Measurements from ENCODE around the gene BLM. TPM values are rescaled to one million over a fixed set of nuclear protein-coding genes. Genes with fewer than 3 reads are reported as not detected.
A peak's percentile ranks its signal among the peaks of the same experiment; 100 is the strongest.
"Not testable (repeated sequence)": the region's sequence is repeated elsewhere in the genome, so short reads cannot be mapped to it uniquely, and the experiment has no call there.

BLM gene
- total RNA-seq, 1 donor = 1.4 TPM

DNA sequence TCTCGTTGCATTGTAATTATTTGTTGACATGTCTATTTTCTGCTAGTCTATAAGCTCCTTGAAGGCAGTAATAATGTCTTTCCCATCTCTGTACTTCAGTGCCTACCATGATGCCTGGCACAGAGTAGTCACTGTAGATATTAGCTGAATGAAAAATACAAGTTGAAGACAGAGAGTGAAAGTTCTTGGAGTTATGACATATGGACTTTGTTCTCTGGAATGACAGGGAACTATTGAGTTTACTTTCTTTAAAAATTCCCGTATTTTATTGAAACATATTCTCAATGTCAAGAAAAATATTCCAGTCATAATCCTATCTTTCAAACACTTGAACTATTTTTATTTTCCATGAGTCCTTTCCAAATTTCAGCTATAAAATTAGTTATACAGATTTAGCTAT, 3.0 kb downstream of the BLM start:
- Histone ChIP-seq H3K27me3 (ENCODE audit: insufficient read depth, low read length) (no peaks in the 10 kb centered on the region), H3K79me2 (ENCODE audit: insufficient read depth, low read length) (peaks cover 15% of the 10 kb centered on the region), H3K9me3 (ENCODE audit: low read depth, low read length) (no peaks in the 10 kb centered on the region), H3K27ac (ENCODE audit: low read depth, low read length) (no peak overlapping the region), H3K4me1 (ENCODE audit: insufficient read depth, low read length) (peaks cover 8% of the 10 kb centered on the region), H3K4me3 (ENCODE audit: insufficient read depth, low read length) (no peak overlapping the region), H3K36me3 (ENCODE audit: insufficient read depth, low read length) (no peaks in the 10 kb centered on the region), H2AFZ (ENCODE audit: low read length) (no peak overlapping the region), H3K4me2 (ENCODE audit: insufficient read depth, low read length) (no peak overlapping the region), H4K20me1 (ENCODE audit: insufficient read depth, low read length) (no peaks in the 10 kb centered on the region)
- peak; percentile 27 for DNase-seq (ENCODE audit: insufficient read length, low spot score, missing footprints)
- TF ChIP-seq, protein P1, sequence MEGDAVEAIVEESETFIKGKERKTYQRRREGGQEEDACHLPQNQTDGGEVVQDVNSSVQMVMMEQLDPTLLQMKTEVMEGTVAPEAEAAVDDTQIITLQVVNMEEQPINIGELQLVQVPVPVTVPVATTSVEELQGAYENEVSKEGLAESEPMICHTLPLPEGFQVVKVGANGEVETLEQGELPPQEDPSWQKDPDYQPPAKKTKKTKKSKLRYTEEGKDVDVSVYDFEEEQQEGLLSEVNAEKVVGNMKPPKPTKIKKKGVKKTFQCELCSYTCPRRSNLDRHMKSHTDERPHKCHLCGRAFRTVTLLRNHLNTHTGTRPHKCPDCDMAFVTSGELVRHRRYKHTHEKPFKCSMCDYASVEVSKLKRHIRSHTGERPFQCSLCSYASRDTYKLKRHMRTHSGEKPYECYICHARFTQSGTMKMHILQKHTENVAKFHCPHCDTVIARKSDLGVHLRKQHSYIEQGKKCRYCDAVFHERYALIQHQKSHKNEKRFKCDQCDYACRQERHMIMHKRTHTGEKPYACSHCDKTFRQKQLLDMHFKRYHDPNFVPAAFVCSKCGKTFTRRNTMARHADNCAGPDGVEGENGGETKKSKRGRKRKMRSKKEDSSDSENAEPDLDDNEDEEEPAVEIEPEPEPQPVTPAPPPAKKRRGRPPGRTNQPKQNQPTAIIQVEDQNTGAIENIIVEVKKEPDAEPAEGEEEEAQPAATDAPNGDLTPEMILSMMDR (IDR thresholded peaks at IDR 0.05; ENCODE audit: extremely low read depth, low read depth, low read length) = no peak

DNA sequence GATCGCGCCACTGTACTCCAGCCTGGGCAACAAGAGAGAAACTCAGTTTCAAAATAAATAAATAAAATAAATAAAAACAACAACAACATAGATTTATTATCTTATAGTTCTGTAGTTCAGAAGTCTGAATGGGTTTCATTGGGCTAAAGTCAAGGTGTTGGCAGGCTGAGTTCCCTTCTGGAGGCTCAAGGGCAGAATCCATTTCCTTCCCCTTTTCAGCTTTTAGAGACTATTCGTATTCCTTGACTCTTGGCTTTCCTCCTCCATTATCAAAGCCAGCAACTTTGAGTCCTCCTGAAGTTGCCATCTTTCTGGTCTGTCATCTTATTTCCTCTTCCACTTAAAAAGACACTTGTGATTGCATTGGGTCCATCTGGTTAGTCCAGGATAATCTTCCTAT, 12.1 kb downstream of the BLM start:
- H3K27ac ChIP-seq (ENCODE audit: low read depth, low read length) = no peak overlapping the region
- H3K4me1 ChIP-seq (ENCODE audit: insufficient read depth, low read length) = no peaks in the 10 kb centered on the region
- TF ChIP-seq, protein P1 (IDR thresholded peaks at IDR 0.05; ENCODE audit: extremely low read depth, low read depth, low read length) = no peak
- DNase-seq (ENCODE audit: insufficient read length, low spot score, missing footprints) = no peak
- H3K27me3 ChIP-seq (ENCODE audit: insufficient read depth, low read length) = no peaks in the 10 kb centered on the region
- no peak overlapping the region for H3K4me2 ChIP-seq (ENCODE audit: insufficient read depth, low read length)
- H3K36me3 ChIP-seq (ENCODE audit: insufficient read depth, low read length) = no peaks in the 10 kb centered on the region
- H4K20me1 ChIP-seq (ENCODE audit: insufficient read depth, low read length) = no peaks in the 10 kb centered on the region
- H3K9me3 ChIP-seq (ENCODE audit: low read depth, low read length) = no peaks in the 10 kb centered on the region
- H3K4me3 ChIP-seq (ENCODE audit: insufficient read depth, low read length) = no peak overlapping the region
- H2AFZ ChIP-seq (ENCODE audit: low read length) = no peak overlapping the region
- H3K79me2 ChIP-seq (ENCODE audit: insufficient read depth, low read length) = peaks cover 2% of the 10 kb centered on the region

DNA sequence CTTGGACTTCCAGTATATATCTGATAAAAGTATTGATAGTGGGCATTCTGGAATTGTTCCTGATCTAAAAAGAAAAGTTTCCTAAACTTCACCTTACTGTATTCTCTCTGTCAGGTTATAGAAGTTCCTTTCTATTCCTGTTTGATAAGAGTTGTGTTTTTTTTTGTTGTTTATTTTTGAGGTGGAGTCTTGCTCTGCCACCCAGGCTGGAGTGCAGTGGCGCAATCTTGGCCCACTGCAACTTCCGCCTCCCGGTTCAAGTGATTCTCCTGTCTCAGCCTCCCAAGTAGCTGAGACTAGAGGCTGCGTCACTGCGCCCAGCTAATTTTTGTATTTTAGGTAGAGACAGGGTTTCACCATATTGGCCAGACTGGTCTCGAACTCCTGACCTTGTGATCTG, 13.1 kb downstream of the BLM start:
- H3K9me3 ChIP-seq (ENCODE audit: low read depth, low read length) = no peaks in the 10 kb centered on the region
- no peaks in the 10 kb centered on the region for H3K27me3 ChIP-seq (ENCODE audit: insufficient read depth, low read length)
- H3K36me3 ChIP-seq (ENCODE audit: insufficient read depth, low read length) = no peaks in the 10 kb centered on the region
- H4K20me1 ChIP-seq (ENCODE audit: insufficient read depth, low read length) = no peaks in the 10 kb centered on the region
- no peak overlapping the region for H3K4me3 ChIP-seq (ENCODE audit: insufficient read depth, low read length)
- H2AFZ ChIP-seq (ENCODE audit: low read length) = no peak overlapping the region
- H3K27ac ChIP-seq (ENCODE audit: low read depth, low read length) = no peak overlapping the region
- no peak overlapping the region for H3K4me2 ChIP-seq (ENCODE audit: insufficient read depth, low read length)
- no peak for DNase-seq (ENCODE audit: insufficient read length, low spot score, missing footprints)
- H3K79me2 ChIP-seq (ENCODE audit: insufficient read depth, low read length) = peaks cover 2% of the 10 kb centered on the region
- H3K4me1 ChIP-seq (ENCODE audit: insufficient read depth, low read length) = no peaks in the 10 kb centered on the region
- TF ChIP-seq, protein P1 (IDR thresholded peaks at IDR 0.05; ENCODE audit: extremely low read depth, low read depth, low read length) = no peak

DNA sequence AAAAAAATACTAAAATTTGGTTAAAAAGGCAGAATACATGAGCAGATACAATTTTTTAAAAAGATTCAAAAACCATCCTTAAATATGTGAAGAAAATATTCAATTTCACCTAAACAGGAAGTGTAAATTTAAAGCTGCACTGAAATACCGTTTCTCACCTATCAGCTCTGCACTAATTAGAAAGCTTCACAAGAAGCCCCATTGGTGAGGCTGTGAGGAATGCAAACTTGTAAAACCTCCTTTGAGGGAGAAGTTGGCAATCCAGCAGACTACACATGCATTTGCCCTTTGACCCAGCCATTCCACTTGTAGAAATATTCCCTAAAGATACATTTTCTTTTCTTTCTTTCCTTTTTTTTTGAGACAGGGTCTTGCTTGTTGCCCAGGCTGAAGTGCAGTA, 18.8 kb downstream of the BLM start:
- no peak overlapping the region for H3K4me3 ChIP-seq (ENCODE audit: insufficient read depth, low read length)
- no peak overlapping the region for H3K4me2 ChIP-seq (ENCODE audit: insufficient read depth, low read length)
- TF ChIP-seq, protein P1 (IDR thresholded peaks at IDR 0.05; ENCODE audit: extremely low read depth, low read depth, low read length) = no peak
- DNase-seq (ENCODE audit: insufficient read length, low spot score, missing footprints) = no peak
- no peaks in the 10 kb centered on the region for H3K4me1 ChIP-seq (ENCODE audit: insufficient read depth, low read length)
- no peaks in the 10 kb centered on the region for H3K79me2 ChIP-seq (ENCODE audit: insufficient read depth, low read length)
- no peaks in the 10 kb centered on the region for H3K9me3 ChIP-seq (ENCODE audit: low read depth, low read length)
- H3K36me3 ChIP-seq (ENCODE audit: insufficient read depth, low read length) = no peaks in the 10 kb centered on the region
- H4K20me1 ChIP-seq (ENCODE audit: insufficient read depth, low read length) = no peaks in the 10 kb centered on the region
- H2AFZ ChIP-seq (ENCODE audit: low read length) = peak overlapping the region; percentile 79
- no peaks in the 10 kb centered on the region for H3K27me3 ChIP-seq (ENCODE audit: insufficient read depth, low read length)
- H3K27ac ChIP-seq (ENCODE audit: low read depth, low read length) = no peak overlapping the region

DNA sequence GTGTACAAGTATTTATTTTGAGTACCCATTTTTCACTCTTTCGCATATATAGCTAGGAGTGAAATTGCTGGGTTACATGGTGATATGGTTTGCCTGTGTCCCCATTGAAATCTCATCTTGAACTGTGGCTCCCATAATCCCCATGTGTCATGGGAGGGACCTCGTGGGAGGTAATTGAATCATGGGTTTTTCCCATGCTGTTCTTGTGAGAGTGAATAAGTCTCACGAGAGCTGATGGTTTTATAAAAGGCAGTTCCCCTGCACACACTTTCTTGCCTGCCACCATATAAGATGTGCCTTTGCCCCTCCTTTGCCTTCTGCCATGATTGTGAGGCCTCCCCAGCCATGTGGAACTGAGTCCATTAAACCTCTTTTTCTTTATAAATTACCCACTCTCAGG, 23.4 kb downstream of the BLM start:
- H3K27me3 ChIP-seq (ENCODE audit: insufficient read depth, low read length); H2AFZ ChIP-seq (ENCODE audit: low read length); H3K27ac ChIP-seq (ENCODE audit: low read depth, low read length); H3K79me2 ChIP-seq (ENCODE audit: insufficient read depth, low read length); H3K36me3 ChIP-seq (ENCODE audit: insufficient read depth, low read length); H3K4me2 ChIP-seq (ENCODE audit: insufficient read depth, low read length); H3K4me3 ChIP-seq (ENCODE audit: insufficient read depth, low read length); DNase-seq (ENCODE audit: insufficient read length, low spot score, missing footprints); H3K4me1 ChIP-seq (ENCODE audit: insufficient read depth, low read length); H4K20me1 ChIP-seq (ENCODE audit: insufficient read depth, low read length); H3K9me3 ChIP-seq (ENCODE audit: low read depth, low read length): not testable (repeated sequence)
